Forelimb muscle (tissue), 1 donor: ENCODE data around the gene DAB1. TPM values are rescaled to one million over a fixed set of nuclear protein-coding genes. Genes with fewer than 3 reads are reported as not detected.
"Not testable (repeated sequence)": the region's sequence is repeated elsewhere in the genome, so short reads cannot be mapped to it uniquely, and the experiment has no call there.

Experiments used
- DNase-seq: peaks from one replicate; pipeline ENCODE4 v3.0.0-alpha.2; 2013; ENCODE audit warnings: low read depth
- polyA plus RNA-seq: library from polyadenylated mRNA; unstranded; fragments of 120-200 nt; gene quantifications from one replicate; pipeline ENCODE4 v1.2.1, GENCODE V29; 2013; ENCODE audit not compliant: insufficient read length

DAB1 gene
- polyA plus RNA-seq, 1 donor = 3.6 TPM

GRCh38 chr1:57361516-57361915 lies 62.3 kb downstream of the DAB1 start:
- DNase-seq = no peak

GRCh38 chr1:57360846-57361407 lies 62.9 kb downstream of the DAB1 start:
- no peak for DNase-seq

- no peak for DNase-seq
These were observed 66.4 kb downstream of the DAB1 start for GRCh38 chr1:57357462-57357861.

GRCh38 chr1:57353654-57354053 lies 70.2 kb downstream of the DAB1 start:
- DNase-seq = peak; percentile 16

- DNase-seq = no peak
These were observed 73.2 kb downstream of the DAB1 start for GRCh38 chr1:57350610-57351009.

- DNase-seq = no peak
These were observed 74.9 kb downstream of the DAB1 start for GRCh38 chr1:57348921-57349320.

GRCh38 chr1:57345916-57346315 lies 77.9 kb downstream of the DAB1 start:
- DNase-seq = no peak

- no peak for DNase-seq
These were observed 79.6 kb downstream of the DAB1 start for GRCh38 chr1:57344265-57344664.

GRCh38 chr1:57343298-57343915 lies 80.5 kb downstream of the DAB1 start:
- DNase-seq = not testable (repeated sequence)

GRCh38 chr1:57341721-57342120 lies 82.1 kb downstream of the DAB1 start:
- DNase-seq = no peak

GRCh38 chr1:57340334-57341070 lies 83.4 kb downstream of the DAB1 start:
- no peak for DNase-seq

- DNase-seq = no peak
These were observed 86.2 kb downstream of the DAB1 start for GRCh38 chr1:57337623-57338022.

GRCh38 chr1:57336793-57337192 lies 87.1 kb downstream of the DAB1 start:
- no peak for DNase-seq

- DNase-seq = no peak
These were observed 92.2 kb downstream of the DAB1 start for GRCh38 chr1:57331620-57332019.

GRCh38 chr1:57329937-57330336 lies 93.9 kb downstream of the DAB1 start:
- no peak for DNase-seq

GRCh38 chr1:57329001-57329527 lies 94.8 kb downstream of the DAB1 start:
- DNase-seq = no peak

GRCh38 chr1:57327946-57328345 lies 95.9 kb downstream of the DAB1 start:
- no peak for DNase-seq

- no peak for DNase-seq
These were observed 96.5 kb downstream of the DAB1 start for GRCh38 chr1:57327336-57327735.

- DNase-seq = no peak
These were observed 98.3 kb downstream of the DAB1 start for GRCh38 chr1:57325536-57325935.

GRCh38 chr1:57325117-57325516 lies 98.7 kb downstream of the DAB1 start:
- DNase-seq = no peak

GRCh38 chr1:57324388-57324787 lies 99.5 kb downstream of the DAB1 start:
- no peak for DNase-seq

GRCh38 chr1:57321776-57322175 lies 102.1 kb downstream of the DAB1 start:
- no peak for DNase-seq

- DNase-seq = no peak
These were observed 104.1 kb downstream of the DAB1 start for GRCh38 chr1:57319791-57320190.
